ENCODE data around the gene MYEOV. TPM values are rescaled to one million over a fixed set of nuclear protein-coding genes. Genes with fewer than 3 reads are reported as not detected.
A peak's percentile ranks its signal among the peaks of the same experiment; 100 is the strongest.

Gene MYEOV
- total and polyA plus RNA-seq, 9 of the 15 experiments (the other 6 are each of a cell fraction or from before 2014, with no cell fraction given): 10.2 to 133 (median 32.2) TPM

DNA sequence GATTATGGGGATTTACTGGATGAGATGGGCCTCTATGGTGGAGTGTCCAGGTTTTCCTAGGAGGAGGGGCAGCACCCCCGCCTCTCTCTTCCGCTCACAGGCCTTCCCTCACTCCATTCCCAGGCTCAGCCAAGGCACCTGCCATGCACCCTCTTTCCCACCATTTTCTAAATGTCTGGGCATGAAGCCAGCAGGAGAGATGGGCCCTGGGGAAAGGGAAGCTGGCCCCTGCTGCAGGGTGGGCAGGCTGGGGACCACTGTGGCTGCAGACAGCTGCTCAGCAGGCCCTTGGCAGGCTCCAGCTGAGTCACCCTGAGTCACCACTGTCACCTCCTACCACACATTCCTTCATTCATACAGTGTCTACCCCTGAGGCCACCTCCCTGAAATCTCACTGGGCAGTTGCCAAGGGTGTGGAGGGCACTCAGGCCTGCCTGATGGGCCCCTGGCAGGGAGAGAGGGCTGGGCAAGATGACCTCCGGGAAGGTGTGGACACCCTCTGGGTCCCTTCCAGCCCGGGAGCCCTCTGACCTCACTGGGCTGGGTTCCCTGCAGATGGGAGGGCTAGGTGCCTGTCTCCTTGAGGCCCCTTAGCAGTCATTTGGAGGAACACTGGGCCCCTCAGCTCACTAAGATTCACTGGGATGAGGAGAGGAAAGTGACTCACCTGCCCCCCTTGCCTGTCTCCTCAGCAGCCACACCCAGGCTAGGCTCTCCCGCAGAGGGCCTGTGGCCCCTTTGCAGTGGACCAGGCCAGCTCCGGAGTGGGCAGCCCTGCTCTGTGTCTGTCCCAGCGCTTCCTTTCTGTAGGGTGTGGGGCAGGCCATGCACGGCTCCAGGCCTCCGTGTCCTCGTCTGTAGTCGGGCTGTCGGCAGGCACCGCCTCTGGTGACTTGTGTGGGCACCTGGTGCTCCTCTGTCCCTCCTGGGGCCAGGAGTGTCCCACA lies 7.8 kb downstream of the MYEOV start (continued):
- TF ChIP-seq MAZ (CRISPR knock-in tag; conservative IDR thresholded peaks at IDR 0.05 in 1 of 2, IDR thresholded peaks at IDR 0.05 in 1 of 2) (no peak; a peak in 1 of 4 replicates), ELF2 (CRISPR knock-in tag; IDR thresholded peaks at IDR 0.05) (no peak), SNIP1 (IDR thresholded peaks at IDR 0.05; ENCODE audit: low read depth) (no peak), KLF13 (tag; IDR thresholded peaks at IDR 0.05; ENCODE audit: borderline replicate concordance, low read depth) (no peak), ZNF12 (CRISPR knock-in tag; IDR thresholded peaks at IDR 0.05) (no peak), ZBED1 (IDR thresholded peaks at IDR 0.05) (no peak), ZNF134 (CRISPR knock-in tag; conservative IDR thresholded peaks at IDR 0.05) (no peak), KAT7 (CRISPR knock-in tag; IDR thresholded peaks at IDR 0.05; ENCODE audit: borderline replicate concordance) (no peak), KHSRP (IDR thresholded peaks at IDR 0.05) (no peak), THRAP3 (IDR thresholded peaks at IDR 0.05; ENCODE audit: borderline replicate concordance) (no peak), CCAR2 (IDR thresholded peaks at IDR 0.05; ENCODE audit: low read depth, low read length) (no peak), ZNF668 (CRISPR knock-in tag; IDR thresholded peaks at IDR 0.05) (no peak), CBFA2T2 (conservative IDR thresholded peaks at IDR 0.05) (no peak), GTF2A2 (tag; IDR thresholded peaks at IDR 0.05) (no peak), RB1 (IDR thresholded peaks at IDR 0.05; ENCODE audit: low read depth) (no peak), PHB (CRISPR knock-in tag; IDR thresholded peaks at IDR 0.05) (no peak), TFAP4 (CRISPR knock-in tag; IDR thresholded peaks at IDR 0.05; ENCODE audit: borderline replicate concordance) (peak; percentile 91), ZNF398 (CRISPR knock-in tag; IDR thresholded peaks at IDR 0.05) (no peak), DLX4 (CRISPR knock-in tag; IDR thresholded peaks at IDR 0.05) (no peak), ZNF830 (CRISPR knock-in tag; IDR thresholded peaks at IDR 0.05) (no peak), SRSF7 (optimal IDR thresholded peaks at IDR 0.05; ENCODE audit: low read depth, low read length) (no peak), NCOA6 (IDR thresholded peaks at IDR 0.05) (no peak)
- TF ChIP-seq, protein P1, sequence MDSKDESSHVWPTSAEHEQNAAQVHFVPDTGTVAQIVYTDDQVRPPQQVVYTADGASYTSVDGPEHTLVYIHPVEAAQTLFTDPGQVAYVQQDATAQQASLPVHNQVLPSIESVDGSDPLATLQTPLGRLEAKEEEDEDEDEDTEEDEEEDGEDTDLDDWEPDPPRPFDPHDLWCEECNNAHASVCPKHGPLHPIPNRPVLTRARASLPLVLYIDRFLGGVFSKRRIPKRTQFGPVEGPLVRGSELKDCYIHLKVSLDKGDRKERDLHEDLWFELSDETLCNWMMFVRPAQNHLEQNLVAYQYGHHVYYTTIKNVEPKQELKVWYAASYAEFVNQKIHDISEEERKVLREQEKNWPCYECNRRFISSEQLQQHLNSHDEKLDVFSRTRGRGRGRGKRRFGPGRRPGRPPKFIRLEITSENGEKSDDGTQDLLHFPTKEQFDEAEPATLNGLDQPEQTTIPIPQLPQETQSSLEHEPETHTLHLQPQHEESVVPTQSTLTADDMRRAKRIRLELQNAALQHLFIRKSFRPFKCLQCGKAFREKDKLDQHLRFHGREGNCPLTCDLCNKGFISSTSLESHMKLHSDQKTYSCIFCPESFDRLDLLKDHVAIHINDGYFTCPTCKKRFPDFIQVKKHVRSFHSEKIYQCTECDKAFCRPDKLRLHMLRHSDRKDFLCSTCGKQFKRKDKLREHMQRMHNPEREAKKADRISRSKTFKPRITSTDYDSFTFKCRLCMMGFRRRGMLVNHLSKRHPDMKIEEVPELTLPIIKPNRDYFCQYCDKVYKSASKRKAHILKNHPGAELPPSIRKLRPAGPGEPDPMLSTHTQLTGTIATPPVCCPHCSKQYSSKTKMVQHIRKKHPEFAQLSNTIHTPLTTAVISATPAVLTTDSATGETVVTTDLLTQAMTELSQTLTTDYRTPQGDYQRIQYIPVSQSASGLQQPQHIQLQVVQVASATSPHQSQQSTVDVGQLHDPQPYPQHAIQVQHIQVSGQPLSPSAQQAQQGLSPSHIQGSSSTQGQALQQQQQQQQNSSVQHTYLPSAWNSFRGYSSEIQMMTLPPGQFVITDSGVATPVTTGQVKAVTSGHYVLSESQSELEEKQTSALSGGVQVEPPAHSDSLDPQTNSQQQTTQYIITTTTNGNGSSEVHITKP (IDR thresholded peaks at IDR 0.05; ENCODE audit: partially characterized antibody): peak; percentile 13

Measured in K562 (cell line).